HG03565 (cell line): ENCODE data around the gene RAD51B.

Source experiments
- ATAC-seq: cut with Tn5 transposase; IDR thresholded peaks from one replicate; pipeline ENCODE4 v1.9.1; 2021; ENCODE audit warnings: mild to moderate bottlenecking, moderate library complexity; ENCODE audit not compliant: unreplicated experiment

Gene RAD51B

DNA sequence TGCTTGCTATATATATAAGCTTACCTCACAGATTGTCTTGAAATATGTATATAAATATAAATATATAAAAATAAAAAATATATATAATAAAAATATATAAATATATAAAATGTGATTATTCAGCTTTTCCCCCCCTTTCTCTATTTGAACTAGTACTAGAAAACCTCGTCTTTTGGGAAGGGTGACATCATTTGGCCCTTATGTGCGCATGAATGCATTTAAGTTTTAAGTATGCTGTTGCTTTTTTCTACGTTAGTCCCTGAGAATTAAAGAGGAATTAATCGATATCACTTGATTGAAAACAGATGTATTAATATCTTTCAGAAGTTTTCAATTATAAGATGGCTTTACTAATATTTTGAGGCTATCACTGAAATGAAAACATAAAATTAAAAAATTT, 69.9 kb downstream of the RAD51B start:
- no peak for ATAC-seq

DNA sequence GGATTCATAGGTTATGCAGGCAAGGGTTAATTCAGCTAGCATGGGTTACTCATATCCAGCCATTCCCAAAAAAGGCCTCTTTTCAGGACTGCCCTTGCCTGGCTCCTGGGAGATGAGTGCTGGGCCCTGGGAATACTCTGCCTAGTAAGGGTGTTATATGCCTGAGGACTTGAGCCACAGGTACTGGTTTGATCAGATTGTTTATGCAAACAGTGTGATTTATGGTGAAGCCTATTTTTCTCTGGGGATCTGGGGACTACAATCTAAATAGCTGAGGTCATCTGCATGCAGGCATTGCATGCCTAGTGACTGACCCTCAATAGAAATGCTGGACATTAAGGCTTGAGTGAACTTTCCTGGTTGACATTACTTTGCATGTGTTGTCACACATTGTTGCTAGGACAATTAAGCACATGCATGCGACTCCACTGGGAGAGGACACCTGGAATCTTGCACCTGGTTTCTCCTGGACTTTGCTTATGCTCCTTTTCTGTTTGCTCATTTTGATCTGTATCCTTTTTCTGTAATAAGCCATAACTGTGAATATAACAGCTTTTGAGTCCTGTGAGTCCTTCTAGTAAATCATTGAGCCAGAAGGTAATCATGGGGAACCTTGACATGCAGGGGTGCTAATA, 73.0 kb downstream of the RAD51B start:
- ATAC-seq: no peak

DNA sequence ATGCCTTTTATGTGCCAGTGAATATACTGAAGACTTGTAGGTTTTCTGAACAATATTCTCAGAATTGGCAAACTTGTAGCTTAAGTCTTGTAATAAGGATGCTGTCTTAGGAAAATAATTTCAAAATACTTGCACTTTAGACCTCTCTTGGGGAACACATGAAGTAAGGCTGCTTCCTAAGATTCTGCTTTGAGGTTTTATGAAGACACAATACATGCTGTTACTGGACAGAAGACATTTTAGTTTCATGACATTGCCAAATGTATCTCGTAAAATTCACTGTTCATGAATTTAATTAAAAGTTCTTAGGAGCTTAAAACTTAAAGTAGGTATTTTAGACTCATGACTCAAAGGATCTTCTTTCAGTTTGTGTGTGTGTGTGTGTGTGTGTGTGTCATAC, 80.7 kb downstream of the RAD51B start:
- ATAC-seq: no peak

DNA sequence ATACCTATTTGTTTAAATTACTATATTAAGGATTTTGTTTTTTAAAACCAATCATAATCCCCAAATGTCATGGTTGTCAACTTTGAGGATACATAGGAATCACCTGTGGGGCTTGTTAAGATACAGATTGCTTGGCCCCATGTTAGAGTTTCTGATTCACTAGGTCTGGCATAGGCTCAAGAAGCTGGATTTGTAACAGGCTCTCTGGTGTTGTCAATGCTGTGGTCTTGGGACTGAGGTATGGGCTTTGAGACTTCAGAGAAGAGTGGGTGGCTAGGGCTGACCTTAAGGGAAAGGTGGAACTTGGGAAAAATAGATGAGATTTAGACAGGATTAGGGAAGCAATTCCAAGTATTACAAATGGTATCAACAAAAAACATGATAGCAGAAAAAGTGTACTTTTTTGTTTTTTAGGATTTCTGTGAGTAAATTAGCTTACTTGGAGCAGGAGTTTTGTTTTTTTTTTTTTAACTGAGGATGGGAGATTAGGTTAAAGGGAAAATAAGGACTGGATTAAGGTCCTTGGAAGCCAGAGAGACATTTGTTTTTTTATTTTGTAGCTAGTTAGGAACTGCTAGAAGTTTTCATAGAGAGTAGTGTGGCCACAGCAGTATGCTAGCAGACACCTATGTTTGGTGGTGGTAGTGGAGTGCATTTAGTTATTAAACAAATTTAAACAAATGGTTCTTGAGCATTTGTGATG, 88.6 kb downstream of the RAD51B start:
- ATAC-seq: no peak

DNA sequence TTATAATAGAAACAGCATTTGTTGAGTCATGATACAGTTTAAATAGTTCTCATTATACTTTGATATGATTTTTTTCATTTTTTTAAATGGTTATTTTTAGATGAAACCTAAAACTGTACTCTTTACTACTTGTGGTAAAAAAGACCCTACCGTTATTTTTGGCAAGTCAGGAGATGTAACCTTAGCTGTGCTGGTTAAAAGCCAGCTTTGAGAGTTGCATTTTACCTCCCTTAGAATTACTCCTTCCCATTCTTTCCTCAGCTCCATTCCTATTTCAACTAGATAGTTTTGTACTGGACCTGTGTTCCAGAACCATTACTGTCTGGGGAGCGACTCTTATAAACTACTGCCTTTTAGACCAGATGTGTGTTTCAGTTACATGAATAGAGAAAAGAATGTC, 92.0 kb downstream of the RAD51B start:
- no peak for ATAC-seq

DNA sequence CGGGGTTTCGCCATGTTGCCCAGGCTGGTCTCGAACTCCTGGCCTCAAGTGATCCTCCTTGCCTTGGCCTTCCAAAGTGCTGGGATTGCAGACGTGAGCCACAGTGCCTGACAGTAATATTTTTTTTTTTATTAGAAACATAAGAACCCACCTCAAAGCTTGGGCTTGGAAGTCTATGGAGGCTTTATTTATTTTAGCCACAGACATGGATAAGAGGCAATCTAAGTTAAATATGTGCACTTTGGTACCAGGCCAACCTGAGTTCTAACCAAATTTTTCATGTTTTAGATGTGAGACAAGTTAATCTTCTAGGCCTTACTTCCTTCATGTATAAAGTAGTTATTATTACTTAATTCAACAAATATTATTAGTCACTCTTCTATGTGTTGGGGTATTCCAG, 96.9 kb downstream of the RAD51B start:
- ATAC-seq: no peak

DNA sequence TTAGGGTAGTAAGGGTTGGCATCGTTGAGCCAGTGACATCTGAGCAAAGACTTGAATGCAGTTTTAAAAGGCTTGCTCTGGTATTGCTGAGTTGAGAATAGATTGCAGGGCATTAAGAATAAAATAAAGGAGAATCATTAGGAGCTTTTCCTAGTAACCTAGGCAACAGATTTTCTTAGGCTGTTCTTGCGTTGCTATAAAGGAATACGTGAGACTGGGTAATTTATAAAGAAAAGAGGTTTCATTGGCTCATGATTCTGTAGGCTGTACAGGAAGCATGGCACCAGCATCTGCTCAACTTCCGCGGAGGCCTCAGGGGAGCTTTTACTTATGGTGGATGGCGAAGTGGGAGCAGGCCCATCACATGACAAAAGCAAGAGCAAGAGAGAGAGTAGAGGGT, 97.4 kb downstream of the RAD51B start:
- no peak for ATAC-seq

DNA sequence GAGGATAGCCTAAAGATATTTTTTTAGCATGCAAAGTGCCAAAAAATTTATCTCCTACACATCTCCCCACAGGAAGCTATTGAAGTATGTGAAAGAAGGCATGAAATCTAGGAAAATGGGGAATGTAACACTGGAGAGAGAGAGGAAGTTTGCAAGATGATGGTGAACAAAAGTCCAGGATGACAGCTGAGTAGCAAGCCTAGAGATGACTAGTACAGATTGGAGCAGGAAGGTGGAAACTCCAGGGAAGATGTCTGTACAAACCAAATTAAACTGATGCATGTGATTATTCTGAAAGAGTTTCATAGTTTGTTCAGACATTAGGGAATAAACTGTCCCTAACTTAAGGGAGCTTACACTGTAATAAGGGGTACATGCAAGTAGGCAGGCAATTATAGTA, 99.3 kb downstream of the RAD51B start:
- no peak for ATAC-seq

DNA sequence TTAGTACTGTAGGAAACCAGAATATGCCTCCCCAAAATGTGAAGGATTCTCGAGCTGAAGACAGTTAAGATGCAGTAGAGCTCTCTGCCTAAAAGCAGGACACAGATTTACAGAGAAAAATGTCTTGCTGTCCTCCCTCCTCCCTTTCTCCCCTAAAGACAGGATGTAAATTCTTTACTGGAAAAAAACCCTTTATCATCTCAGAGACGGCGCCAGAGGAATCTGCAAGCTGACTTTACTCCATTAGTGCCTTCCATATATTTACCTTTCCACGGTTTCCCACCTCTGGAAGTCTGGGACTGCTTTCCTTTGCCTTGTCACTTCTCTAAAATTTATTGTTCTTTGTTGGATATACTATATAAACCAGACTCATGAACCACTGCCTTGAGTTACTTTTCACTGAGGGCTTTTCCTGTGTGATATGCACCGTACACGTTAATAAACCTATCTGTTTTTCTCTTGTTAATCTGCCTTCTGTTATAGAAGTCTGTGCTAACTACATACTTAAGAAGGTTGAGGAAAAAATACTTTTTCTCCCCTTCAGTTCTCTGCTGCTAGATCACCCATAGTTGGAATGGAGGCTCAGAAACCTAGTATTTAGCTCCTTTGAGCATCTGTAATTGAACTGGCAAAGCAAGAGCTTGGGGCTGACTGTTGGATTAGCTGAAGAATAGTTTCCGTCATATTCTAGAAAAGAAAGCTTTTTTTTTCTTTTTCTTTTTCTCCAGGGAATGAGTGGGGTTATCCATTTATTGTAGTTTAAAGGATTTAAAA, 99.9 kb downstream of the RAD51B start:
- no peak for ATAC-seq

DNA sequence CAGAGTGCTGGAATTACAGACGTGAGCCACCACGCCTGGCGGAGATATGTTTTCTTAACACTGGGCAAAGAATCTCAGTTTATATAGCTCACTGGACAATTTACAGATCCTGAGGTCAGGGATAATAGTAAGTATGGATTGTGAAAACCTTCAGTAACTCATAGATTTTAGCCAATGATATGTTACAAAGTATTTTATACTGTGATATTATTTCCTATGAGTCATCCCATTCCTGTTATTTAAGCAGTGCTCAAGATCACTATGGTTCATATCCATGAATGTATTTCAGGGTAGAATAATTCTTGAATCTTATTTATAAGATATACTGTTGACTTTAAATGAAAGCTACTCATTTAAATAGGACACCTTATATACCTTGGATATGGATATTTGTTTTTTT, 107.2 kb downstream of the RAD51B start:
- no peak for ATAC-seq

DNA sequence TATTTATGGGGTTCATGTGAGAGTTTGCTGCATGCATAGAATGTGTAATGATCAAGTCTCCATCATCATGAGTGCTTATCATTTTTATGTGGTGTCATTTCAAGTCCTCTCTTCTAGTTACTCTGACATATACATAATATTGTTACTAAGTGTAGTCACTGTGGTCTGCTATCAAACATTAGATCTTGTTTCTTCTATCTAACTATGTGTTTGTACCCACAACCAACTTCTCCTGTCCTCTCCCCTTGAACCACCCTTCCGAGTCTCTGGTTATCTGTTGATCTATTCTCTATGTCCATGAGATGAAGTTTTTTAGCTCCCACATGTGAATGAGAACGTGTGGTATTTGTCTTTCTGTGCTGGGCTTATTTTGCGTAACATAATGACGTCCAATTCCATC, 107.7 kb downstream of the RAD51B start:
- no peak for ATAC-seq

DNA sequence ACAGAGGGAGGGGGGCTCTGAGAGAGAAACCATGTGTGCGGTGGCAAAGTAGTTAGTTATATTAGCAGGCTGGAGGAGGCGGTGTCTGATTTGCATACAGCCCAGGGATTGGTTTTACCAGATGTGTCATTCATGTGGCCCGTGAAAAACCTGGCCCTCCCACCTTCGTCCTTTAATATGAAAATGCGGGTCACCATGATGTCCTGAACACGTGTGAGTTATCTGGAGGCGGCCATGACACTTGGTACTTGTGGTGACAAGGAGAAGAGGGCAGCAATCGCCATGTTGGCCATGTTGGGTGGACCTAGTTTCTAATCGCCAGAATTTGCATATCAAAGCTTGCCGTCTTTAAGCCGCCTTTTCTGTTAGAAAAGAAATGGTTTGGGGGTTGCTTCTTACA, 108.8 kb downstream of the RAD51B start:
- ATAC-seq: no peak

DNA sequence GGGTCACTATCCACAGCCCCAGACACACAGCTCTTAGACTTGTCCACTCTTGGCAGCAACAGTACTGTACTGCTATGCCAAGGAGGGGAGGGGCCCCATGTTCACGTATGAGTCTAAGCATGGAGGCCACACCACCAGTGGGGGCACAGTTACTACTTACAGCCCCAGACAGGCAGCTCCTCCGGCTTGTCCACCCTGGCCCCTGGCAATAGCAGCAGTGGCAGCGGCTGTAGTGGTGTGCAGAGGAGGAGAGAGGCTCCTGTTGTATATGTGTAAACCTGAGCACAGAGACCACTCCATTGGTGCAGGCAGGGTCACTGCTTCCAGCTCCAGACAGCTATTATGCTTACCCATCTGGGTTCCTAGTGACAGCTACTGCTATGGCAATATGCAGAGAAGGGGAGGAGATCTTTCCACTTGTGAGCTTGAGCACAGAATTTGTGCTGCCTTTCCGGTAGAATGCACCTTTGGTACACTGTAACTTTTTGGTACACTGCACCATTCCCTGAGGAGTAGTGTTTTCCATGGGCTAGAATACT, 113.2 kb downstream of the RAD51B start:
- no peak for ATAC-seq

DNA sequence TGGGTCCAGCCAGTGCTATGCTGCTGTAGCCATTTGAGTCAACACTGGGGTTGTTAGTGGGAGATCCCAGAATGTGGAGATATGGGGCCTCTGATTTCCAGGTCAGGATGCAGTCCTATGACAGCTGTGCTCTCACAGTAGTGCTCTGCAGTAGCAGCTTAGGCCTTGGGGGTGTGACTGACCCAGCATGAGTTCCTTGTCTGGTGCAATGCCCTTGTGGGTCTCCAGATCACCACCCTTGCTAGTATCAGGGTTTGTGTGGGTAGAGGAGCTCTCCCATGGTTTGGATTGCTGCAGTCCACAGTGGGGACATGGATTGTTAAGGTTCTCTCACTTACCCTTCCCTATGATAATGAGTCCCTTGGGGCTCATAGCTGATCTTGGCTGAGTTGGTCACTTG, 113.7 kb downstream of the RAD51B start:
- no peak for ATAC-seq

DNA sequence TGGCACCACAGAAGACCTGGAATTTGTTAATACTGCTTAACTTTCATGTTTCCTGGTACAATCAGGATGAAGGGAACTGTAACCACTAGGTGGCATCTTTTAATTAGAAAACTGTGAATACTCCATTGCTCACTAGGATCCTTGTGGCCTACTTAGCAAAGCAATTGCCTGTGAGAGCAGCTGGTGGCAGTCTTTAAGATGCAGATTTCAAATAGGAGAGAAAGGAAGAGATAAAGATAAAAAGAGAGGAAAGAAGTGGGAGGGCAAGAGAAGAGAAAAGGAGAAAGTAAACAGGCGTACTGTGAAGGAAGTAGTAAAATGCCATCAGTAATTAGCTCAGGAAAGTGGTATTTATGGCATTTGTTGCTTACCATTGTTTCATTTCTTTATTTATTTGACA, 114.5 kb downstream of the RAD51B start:
- ATAC-seq: no peak

DNA sequence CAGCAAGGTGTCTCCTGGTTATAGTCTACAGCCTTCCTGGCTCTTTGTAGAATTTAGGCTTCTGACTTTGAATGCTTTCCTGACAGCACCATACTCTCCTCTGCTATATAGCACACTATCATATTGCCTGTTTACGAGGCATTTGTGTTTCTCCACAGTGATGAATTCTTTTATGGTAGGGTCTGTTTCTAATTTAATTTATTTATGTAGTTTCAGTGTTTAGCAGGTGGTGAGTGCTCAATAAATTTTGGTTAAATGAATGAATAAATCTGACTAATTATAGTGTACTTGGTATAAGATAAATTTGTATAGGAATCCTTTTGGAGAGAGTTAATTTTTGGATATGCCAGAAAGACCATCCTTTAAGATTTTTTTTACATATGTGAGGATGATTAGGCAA, 115.3 kb downstream of the RAD51B start:
- ATAC-seq: no peak

DNA sequence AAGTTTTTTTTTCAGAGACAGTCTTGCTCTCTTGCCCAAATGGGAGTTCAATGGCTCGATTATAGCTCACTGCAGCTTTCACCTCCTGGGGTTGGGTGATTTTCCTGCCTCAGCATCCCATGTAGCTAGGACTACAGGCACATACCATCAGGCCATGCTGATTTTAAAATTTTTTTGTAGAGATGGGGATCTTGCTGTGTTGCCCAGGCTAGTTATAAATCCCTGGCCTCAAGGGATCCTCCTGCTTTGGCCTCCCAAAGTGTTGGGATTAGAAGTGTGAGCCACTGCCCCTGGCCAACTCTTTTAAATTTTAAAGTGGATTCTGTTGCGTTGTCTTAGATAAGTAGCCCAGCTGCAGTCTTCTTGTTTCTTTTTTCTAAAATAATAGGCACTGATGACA, 115.8 kb downstream of the RAD51B start:
- no peak for ATAC-seq

DNA sequence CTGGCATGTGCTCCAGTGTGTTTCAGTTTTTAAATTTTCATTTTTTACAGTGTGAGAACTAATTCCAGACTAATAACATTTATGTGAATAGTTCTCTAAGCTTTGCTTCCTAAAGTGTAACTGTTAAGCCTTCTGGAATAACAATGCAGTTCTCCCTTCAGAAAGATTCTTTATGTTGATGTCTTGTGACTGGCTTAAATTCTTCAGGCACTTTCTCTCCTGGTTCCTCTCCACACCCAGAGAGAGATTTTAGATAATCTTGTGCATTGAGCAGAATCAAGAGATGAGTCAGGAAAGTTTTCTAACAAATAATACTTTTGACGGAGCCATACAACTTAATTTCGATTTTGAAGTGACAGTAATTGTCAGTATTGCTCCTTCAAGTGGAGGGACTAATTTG, 118.5 kb downstream of the RAD51B start:
- no peak for ATAC-seq

DNA sequence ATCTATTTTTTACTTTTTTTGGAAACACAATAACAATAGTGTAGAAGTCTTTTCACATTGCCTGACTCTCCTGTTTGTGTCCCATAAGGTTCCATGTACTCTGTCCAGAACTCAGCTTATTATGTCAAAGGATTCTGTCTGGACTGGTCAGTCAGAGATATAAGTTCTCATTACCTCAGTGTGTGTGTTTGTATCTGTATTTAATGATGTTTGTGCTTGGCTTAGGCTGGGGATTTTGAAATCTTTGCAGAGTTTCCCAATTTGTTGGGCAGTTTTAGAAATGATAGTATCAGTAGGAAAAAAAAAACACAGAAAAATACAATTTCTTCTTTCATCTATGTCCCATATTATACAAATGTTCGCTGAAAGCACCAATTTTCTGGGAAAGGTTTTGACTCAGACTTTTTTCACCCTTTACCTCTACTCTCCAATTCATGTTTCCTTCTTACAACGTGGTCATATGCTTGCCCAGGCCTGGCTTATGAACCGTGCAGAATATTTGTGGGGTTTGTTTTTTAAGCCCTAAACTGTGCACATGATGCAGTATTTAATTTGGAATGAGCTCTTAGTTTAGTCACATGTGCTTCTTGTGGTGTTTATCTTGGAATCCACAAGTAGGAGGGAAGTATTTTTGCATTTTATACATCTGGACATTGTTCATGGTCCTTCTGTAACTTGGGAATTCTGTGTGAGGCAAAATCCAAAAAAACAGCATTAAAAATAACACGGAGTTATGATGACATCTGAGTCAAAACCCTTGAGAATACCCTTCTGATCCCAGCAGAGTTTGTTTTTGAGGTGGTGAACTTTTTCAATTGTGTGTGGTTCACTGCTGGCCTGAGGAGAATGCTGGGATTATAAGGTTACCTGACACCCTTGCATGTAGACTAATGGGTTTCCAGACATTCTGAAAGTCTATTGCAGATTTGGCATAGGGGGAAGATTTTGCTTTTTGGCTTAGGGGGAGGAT, 121.2 kb downstream of the RAD51B start:
- no peak for ATAC-seq

DNA sequence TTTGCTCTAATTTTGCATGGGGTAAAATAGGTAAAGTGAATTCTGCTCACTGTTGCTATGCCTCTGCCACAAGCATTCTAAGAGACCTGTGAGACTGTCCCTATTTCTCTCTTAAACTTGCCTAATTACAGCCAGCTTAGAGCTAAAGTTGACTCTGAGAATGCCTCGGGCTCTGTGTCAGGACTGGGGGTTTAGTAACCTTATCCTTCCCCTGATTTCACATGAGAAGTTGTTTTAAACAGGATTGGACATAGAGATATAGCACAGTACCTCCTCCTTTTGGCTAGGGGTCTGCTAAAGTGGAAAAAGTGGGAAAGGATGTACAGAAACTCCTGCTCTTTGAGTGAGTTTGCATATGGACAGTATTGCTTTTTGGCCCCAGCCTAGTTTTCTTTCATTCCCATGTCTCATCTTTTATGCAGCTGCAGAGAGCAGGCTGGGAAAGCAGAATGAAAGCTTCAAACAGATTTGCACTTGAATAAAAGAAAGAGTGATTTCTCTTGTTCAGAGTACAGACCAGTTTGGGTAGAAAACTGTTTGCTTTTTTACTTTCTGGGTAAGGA, 122.0 kb downstream of the RAD51B start:
- no peak for ATAC-seq
